Measurements from ENCODE around the gene FAM76B. TPM values are rescaled to one million over a fixed set of nuclear protein-coding genes. Genes with fewer than 3 reads are reported as not detected.

Gene FAM76B
- total RNA-seq, 4 donors from 2014 or later = 3.6 to 13.6 (median 8.9) TPM

DNA sequence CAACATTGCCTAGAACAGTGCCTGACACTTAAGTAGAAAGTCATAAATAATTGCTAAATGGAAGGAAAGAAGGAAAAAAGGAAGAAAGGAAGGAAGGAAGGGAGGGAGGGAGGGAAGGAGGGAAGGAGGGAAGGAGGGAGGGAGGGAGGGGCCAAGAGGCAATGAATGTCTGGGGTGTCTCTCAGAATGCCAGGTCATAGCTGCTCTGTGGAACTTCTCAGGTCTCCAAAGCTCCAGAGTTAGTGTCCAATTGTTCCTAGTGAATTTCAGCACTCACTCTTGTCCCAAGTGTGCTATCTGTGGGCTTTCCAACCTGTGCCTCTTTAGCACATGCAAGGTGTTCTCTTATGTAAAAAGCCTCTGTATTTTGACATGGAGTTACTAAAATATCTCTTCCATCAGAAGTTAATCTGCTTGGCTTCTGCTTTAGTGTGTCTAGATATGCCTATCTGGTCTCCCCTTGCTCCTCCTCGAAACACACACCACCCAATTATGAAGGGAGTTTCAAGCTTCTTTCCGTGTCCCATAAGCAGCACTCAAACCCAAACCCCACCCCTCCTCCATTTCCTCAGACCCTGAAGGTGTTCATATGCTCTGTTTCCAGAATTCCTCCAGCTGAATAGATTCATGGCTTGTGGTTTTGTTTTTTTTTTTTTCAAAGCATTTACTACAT is 56.5 kb downstream of the FAM76B start:
- DNase-seq (no peak), ATAC-seq (no peak)
- H3K27ac ChIP-seq = no peak overlapping the region
- H3K27me3 ChIP-seq = no peaks in the 10 kb centered on the region
- H3K36me3 ChIP-seq = no peaks in the 10 kb centered on the region
- no peaks in the 10 kb centered on the region for H3K9me3 ChIP-seq
- intact Hi-C loops (cut with DNase I; ENCODE audit: low total_unique reads) = no loop called here
- TF ChIP-seq, protein P1, sequence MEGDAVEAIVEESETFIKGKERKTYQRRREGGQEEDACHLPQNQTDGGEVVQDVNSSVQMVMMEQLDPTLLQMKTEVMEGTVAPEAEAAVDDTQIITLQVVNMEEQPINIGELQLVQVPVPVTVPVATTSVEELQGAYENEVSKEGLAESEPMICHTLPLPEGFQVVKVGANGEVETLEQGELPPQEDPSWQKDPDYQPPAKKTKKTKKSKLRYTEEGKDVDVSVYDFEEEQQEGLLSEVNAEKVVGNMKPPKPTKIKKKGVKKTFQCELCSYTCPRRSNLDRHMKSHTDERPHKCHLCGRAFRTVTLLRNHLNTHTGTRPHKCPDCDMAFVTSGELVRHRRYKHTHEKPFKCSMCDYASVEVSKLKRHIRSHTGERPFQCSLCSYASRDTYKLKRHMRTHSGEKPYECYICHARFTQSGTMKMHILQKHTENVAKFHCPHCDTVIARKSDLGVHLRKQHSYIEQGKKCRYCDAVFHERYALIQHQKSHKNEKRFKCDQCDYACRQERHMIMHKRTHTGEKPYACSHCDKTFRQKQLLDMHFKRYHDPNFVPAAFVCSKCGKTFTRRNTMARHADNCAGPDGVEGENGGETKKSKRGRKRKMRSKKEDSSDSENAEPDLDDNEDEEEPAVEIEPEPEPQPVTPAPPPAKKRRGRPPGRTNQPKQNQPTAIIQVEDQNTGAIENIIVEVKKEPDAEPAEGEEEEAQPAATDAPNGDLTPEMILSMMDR (IDR thresholded peaks at IDR 0.05 in 4 of 5, conservative IDR thresholded peaks at IDR 0.05 in 1 of 5) = no peak
- TF ChIP-seq POLR2A (IDR thresholded peaks at IDR 0.05) = no peak
- no peak overlapping the region for H3K4me3 ChIP-seq
- in situ Hi-C loops (cut with MboI; ENCODE audit: low sequenced_read_pairs in 4 of 4) = no loop called here
- H3K4me1 ChIP-seq = peaks cover 0 to 8% of the 10 kb centered on the region in 2 donors

DNA sequence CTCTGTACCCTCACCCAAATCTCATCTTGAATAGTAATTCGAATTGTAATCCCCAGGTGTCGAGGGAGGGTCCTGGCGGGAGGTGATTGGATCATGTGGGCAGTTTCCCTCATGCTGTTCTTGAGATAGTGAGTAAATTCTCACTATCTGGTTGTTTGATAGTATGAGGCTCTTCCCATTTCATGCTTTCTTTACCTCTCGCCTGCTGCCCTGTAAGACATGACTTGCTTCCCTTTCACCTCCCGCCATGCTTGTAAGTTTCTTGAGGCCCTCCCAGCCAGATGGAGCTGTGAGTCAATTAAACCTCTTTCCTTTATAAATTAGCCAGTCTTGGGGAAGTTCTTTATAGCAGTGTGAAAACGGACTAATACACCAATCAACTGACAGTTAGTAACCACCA is 60.1 kb downstream of the FAM76B start:
- in situ Hi-C loops (cut with MboI; ENCODE audit: low sequenced_read_pairs in 4 of 4) = no loop called here
- no peak for DNase-seq
- ATAC-seq = no peak
- TF ChIP-seq, protein P1 (IDR thresholded peaks at IDR 0.05 in 4 of 5, conservative IDR thresholded peaks at IDR 0.05 in 1 of 5) = no peak
- TF ChIP-seq POLR2A (IDR thresholded peaks at IDR 0.05) = no peak
- H3K9me3 ChIP-seq = no peaks in the 10 kb centered on the region
- H3K27me3 ChIP-seq = no peaks in the 10 kb centered on the region
- H3K27ac ChIP-seq = no peak overlapping the region
- peaks cover 6 to 11% of the 10 kb centered on the region in 2 donors for H3K4me1 ChIP-seq
- no peaks in the 10 kb centered on the region for H3K36me3 ChIP-seq
- intact Hi-C loops (cut with DNase I; ENCODE audit: low total_unique reads) = no loop called here
- no peak overlapping the region for H3K4me3 ChIP-seq

DNA sequence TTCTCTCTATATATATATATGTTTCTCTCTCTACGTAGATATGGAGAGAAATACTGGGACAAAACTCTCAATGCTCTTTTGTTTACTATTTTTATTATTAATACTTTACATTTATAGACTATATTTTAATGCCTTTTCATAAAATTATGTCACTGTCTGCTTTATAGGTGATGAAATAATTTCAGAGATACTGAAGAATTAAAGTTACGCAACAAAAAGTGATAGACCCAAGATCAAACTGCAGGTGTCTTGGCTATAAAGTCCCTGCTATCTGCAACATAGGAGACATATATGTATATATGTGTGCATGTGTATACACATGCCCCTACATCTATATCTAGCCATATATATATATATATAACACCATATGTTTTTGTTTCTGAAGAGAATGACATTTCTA is 60.8 kb downstream of the FAM76B start:
- no peaks in the 10 kb centered on the region for H3K27me3 ChIP-seq
- DNase-seq = no peak
- no peak for ATAC-seq
- H3K36me3 ChIP-seq = no peaks in the 10 kb centered on the region
- intact Hi-C loops (cut with DNase I; ENCODE audit: low total_unique reads) (no loop called here), in situ Hi-C loops (cut with MboI; ENCODE audit: low sequenced_read_pairs in 4 of 4) (no loop called here)
- no peak overlapping the region for H3K4me3 ChIP-seq
- no peak overlapping the region for H3K27ac ChIP-seq
- no peaks in the 10 kb centered on the region for H3K9me3 ChIP-seq
- TF ChIP-seq, protein P1 (IDR thresholded peaks at IDR 0.05 in 4 of 5, conservative IDR thresholded peaks at IDR 0.05 in 1 of 5) = no peak
- TF ChIP-seq POLR2A (IDR thresholded peaks at IDR 0.05) = no peak
- peaks cover 6 to 11% of the 10 kb centered on the region in 2 donors for H3K4me1 ChIP-seq

DNA sequence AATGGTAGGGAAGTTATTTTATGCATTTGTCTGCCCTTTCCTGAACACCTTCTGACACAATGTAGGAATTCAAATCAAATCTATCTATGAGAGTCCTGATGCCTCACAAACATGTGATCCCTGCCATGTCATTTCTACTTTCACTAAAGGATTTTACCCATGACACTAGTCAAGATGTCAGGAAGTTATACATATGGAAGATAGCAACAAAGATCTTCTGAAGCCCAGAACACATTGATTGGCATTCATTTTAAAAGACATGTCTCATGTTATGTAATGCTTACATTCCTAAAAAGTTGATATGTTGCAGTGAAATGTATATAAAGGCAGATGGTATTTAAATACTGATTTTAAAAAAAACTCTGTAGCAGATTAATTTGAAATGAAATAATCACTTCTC is 61.5 kb downstream of the FAM76B start:
- Histone ChIP-seq H3K27me3 (no peaks in the 10 kb centered on the region), H3K4me1 (peaks cover 6 to 11% of the 10 kb centered on the region in 2 donors), H3K9me3 (no peaks in the 10 kb centered on the region), H3K36me3 (no peaks in the 10 kb centered on the region), H3K4me3 (no peak overlapping the region), H3K27ac (no peak overlapping the region)
- intact Hi-C loops (cut with DNase I; ENCODE audit: low total_unique reads) (no loop called here), in situ Hi-C loops (cut with MboI; ENCODE audit: low sequenced_read_pairs in 4 of 4) (no loop called here)
- TF ChIP-seq, protein P1 (IDR thresholded peaks at IDR 0.05 in 4 of 5, conservative IDR thresholded peaks at IDR 0.05 in 1 of 5) = no peak
- TF ChIP-seq POLR2A (IDR thresholded peaks at IDR 0.05) = no peak
- DNase-seq = no peak
- no peak for ATAC-seq

DNA sequence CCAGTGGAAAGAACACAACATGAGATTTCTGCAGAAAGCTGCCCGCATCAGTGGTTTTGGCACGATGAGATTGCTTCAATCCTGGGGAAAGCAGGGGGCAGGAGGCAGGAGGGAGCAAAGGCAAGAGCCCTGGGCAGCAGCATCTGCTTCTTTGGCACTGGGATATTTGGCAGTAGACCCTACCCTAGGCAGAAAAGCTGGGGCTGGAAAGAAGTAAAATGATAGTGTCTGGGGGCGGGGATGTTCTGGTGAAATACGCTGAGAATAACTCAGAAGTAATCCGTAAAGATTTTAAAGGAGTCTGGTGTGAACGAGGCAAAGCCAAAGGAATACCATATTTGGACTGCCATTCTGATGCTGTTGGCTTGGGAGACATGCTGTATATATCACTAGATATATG is 62.0 kb downstream of the FAM76B start:
- no peak overlapping the region for H3K4me3 ChIP-seq
- TF ChIP-seq POLR2A (IDR thresholded peaks at IDR 0.05) = no peak
- TF ChIP-seq, protein P1 (IDR thresholded peaks at IDR 0.05 in 4 of 5, conservative IDR thresholded peaks at IDR 0.05 in 1 of 5) = no peak

More for the DNA sequence above, 62.0 kb downstream of the FAM76B start:
- Histone ChIP-seq H3K27me3 (no peaks in the 10 kb centered on the region), H3K27ac (no peak overlapping the region), H3K36me3 (no peaks in the 10 kb centered on the region), H3K9me3 (no peaks in the 10 kb centered on the region), H3K4me1 (peaks cover 6 to 11% of the 10 kb centered on the region in 2 donors)
- ATAC-seq = no peak
- in situ Hi-C loops (cut with MboI; ENCODE audit: low sequenced_read_pairs in 4 of 4) = no loop called here
- no peak for DNase-seq
- intact Hi-C loops (cut with DNase I; ENCODE audit: low total_unique reads) = no loop called here

Data from gastrocnemius medialis (tissue), 4 donors.